Liver (tissue), 3 donors: Measurements from ENCODE around the gene R3HDML.

ENCODE experiments used
- HNF4A ChIP-seq, 2 donors: conservative IDR thresholded peaks; 2 replicates each; pipeline ENCODE4 v1.6.1; 2016; ENCODE audit warnings: antibody characterized with exemption in 2 of 2, mild to moderate bottlenecking in 2 of 2
- JUND ChIP-seq, 2 donors: IDR thresholded peaks; 2 replicates each; pipeline ENCODE4 v1.6.1; 2016; ENCODE audit warnings: antibody characterized with exemption in 2 of 2
- NR2F2 ChIP-seq: IDR thresholded peaks from 2 replicates; pipeline ENCODE4 v1.6.1; 2016; ENCODE audit warnings: antibody characterized with exemption
- RAD21 ChIP-seq, 2 donors: IDR thresholded peaks; 2 replicates each; pipeline ENCODE4 v1.6.1; 2016; ENCODE audit warnings: antibody characterized with exemption in 2 of 2, mild to moderate bottlenecking in 2 of 2
- TAF1 ChIP-seq: conservative IDR thresholded peaks from 2 replicates; pipeline ENCODE4 v1.6.1; 2016; ENCODE audit warnings: antibody characterized with exemption, mild to moderate bottlenecking
- TF ChIP-seq, protein P1 (sequence below): IDR thresholded peaks from 2 replicates; pipeline ENCODE4 v1.6.1; 2016; ENCODE audit warnings: antibody characterized with exemption, mild to moderate bottlenecking
- TF ChIP-seq, protein P2 (sequence below): fragments of 150-350 bp; IDR thresholded peaks from 2 replicates; pipeline ENCODE4 v1.5.1; 2017; ENCODE audit warnings: improper control_type of control experiment, low read depth, low read length; ENCODE audit not compliant: missing input control
- TF ChIP-seq, protein P3 (sequence below): IDR thresholded peaks from 2 replicates; pipeline ENCODE4 v1.6.1; 2016; ENCODE audit warnings: antibody characterized with exemption
- donor health status: healthy.
- donor health status: healthy.

DNA sequence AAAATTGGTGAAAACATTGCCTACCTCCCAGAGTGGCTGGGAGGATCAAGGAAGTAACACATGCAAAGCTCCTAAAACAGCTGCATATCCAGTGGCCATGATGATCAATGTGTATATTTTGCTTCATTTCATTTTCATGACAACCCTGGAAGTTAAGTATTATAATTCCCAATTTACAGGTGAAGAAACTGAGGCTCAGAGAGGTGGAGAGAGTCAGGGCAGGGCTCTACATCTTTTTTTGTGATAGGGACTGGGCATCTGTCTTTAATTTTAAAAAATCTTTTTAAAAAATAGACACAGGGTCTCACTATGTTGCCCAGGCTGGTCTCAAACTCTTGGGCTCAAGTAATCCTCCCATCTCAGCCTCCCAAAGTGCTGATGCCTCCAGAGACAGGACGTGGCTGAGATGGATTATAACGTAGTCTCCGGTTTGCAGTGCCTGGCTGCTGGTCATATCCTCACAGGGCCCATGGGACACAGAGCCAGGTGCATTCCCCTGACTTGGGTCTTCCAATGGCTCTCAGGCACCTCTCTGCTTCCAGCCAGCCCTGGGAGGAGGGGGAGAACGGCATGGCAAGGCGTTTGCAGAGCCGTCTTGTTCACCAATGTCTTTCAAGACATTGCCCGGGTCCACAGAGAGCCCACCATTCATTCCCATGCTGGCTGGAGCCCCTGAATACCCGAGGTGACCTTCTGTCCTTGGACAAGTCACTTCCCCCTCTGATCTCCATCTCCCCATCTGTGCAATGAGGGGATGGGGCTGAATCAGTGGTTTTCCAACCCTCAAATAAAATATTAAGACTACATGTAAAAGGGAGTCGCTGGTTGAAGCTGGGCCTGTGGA is 57.0 kb downstream of the R3HDML start:
- TF ChIP-seq, protein P1, sequence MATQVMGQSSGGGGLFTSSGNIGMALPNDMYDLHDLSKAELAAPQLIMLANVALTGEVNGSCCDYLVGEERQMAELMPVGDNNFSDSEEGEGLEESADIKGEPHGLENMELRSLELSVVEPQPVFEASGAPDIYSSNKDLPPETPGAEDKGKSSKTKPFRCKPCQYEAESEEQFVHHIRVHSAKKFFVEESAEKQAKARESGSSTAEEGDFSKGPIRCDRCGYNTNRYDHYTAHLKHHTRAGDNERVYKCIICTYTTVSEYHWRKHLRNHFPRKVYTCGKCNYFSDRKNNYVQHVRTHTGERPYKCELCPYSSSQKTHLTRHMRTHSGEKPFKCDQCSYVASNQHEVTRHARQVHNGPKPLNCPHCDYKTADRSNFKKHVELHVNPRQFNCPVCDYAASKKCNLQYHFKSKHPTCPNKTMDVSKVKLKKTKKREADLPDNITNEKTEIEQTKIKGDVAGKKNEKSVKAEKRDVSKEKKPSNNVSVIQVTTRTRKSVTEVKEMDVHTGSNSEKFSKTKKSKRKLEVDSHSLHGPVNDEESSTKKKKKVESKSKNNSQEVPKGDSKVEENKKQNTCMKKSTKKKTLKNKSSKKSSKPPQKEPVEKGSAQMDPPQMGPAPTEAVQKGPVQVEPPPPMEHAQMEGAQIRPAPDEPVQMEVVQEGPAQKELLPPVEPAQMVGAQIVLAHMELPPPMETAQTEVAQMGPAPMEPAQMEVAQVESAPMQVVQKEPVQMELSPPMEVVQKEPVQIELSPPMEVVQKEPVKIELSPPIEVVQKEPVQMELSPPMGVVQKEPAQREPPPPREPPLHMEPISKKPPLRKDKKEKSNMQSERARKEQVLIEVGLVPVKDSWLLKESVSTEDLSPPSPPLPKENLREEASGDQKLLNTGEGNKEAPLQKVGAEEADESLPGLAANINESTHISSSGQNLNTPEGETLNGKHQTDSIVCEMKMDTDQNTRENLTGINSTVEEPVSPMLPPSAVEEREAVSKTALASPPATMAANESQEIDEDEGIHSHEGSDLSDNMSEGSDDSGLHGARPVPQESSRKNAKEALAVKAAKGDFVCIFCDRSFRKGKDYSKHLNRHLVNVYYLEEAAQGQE, result no peak
- TF ChIP-seq JUND (IDR thresholded peaks at IDR 0.05) (no peak), TAF1 (no peak), NR2F2 (no peak), HNF4A (conservative IDR thresholded peaks at IDR 0.05) (no peak), RAD21 (IDR thresholded peaks at IDR 0.05) (no peak)
- TF ChIP-seq, protein P2, sequence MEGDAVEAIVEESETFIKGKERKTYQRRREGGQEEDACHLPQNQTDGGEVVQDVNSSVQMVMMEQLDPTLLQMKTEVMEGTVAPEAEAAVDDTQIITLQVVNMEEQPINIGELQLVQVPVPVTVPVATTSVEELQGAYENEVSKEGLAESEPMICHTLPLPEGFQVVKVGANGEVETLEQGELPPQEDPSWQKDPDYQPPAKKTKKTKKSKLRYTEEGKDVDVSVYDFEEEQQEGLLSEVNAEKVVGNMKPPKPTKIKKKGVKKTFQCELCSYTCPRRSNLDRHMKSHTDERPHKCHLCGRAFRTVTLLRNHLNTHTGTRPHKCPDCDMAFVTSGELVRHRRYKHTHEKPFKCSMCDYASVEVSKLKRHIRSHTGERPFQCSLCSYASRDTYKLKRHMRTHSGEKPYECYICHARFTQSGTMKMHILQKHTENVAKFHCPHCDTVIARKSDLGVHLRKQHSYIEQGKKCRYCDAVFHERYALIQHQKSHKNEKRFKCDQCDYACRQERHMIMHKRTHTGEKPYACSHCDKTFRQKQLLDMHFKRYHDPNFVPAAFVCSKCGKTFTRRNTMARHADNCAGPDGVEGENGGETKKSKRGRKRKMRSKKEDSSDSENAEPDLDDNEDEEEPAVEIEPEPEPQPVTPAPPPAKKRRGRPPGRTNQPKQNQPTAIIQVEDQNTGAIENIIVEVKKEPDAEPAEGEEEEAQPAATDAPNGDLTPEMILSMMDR, result no peak
- TF ChIP-seq, protein P3, sequence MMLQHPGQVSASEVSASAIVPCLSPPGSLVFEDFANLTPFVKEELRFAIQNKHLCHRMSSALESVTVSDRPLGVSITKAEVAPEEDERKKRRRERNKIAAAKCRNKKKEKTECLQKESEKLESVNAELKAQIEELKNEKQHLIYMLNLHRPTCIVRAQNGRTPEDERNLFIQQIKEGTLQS, result no peak
